ENCODE measurements around the gene TMEM35A. TPM values are rescaled to one million over a fixed set of nuclear protein-coding genes. Genes with fewer than 3 reads are reported as not detected.

TMEM35A gene, protein sequence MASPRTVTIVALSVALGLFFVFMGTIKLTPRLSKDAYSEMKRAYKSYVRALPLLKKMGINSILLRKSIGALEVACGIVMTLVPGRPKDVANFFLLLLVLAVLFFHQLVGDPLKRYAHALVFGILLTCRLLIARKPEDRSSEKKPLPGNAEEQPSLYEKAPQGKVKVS
- 2.6 TPM for polyA plus RNA-seq (2013, experiment 1 of 2; ENCODE audit: insufficient read length)
- 2.7 TPM for polyA plus RNA-seq (2013, experiment 2 of 2; ENCODE audit: insufficient read length)

DNA sequence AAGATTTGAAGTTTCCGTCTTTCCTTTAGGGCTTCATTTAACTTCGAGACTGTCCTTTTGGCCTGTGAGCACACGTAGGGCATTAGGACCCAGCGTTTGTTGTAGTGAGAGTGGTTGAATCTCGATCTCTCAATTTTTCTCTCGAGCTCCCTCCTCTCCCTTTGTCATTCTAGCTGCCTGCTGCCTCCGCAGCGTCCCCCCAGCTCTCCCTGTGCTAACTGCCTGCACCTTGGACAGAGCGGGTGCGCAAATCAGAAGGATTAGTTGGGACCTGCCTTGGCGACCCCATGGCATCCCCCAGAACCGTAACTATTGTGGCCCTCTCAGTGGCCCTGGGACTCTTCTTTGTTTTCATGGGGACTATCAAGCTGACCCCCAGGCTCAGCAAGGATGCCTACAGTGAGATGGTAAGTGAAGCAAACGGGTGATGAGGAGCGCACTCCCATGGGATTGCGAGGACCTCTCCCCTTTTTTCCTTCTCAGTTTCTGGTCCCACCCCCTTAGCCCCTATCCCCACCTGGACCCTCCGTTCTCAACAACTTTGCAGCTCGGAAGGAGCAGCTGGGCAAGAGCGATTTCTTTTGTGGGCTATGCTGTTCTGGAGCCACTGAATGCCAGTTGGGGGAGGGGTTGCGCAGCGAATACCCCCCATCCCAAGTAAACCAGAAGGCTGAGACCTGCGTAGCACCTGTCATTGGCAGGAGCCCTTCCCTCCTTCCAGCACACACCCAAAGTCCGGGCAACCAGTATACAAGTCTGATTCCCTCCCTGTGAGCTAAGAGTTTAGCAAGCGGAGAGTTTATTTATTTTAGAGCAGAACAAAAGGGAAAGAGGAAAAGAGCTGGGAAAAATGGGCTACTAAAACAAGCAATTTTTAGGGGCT, at the start of gene TMEM35A:
Gene TMEM35A, plus strand, starts transcription at position 164 of the 883 bp plus-strand sequence. Its CDS starts 124 bp downstream, at position 288.
- no peak for DNase-seq

DNA sequence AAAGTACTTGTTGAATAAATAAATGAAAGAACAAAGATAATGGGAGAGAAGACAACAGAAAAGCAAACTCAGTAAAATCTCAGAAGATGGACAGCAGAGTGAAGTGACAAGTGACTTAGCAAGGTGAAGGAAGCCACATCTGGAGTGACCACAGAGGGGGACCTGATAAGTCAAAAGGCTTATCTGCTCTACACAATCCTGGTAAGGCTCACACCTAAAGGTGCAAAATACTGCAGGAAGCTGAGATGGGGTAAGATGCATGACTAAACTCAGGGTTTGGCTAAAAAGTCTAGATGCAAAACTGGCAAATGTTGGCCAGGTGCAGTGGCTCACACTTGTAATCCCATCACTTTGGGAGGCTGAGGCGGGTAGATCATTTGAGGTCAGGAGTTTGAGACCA, 49.0 kb upstream of the TMEM35A start:
- no peak for DNase-seq

DNA sequence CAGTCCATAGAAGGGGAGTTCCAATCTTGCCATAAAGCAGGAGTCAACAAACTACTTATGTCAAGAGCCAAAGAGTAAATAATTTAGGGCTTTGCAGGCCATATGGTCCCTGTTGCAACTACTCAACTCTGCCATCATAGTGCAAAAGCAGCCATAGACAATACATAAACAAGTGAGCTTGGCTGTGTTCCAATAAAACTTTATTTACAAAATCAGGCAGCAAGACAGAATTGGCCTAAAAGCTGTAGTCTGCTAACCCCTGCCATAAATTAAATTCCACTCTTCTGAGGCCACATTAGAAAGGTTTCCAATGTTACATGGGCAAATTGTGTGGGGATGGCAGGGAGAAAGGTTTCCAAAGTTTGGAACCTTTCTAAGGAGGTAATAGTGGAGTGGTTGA, 41.4 kb upstream of the TMEM35A start:
- no peak for DNase-seq

DNA sequence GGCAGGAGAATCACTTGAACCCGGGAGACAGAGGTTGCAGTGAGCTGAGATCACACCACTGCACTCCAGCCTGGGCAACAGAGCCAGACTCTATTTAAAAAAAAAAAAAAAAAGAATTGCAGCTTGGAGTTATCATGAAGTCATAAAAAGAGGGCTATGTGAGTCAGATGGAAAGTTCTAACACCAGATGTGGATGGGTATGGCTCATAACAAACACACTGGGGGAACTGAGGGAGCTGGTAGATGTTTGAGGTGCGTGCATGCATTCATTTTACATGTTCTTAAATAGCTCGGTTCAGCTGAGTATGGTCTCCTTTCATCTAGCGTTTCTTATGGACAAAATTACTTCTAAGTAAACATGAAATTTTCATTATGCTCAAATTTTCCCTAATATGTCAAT, 38.5 kb upstream of the TMEM35A start:
- no peak for DNase-seq

DNA sequence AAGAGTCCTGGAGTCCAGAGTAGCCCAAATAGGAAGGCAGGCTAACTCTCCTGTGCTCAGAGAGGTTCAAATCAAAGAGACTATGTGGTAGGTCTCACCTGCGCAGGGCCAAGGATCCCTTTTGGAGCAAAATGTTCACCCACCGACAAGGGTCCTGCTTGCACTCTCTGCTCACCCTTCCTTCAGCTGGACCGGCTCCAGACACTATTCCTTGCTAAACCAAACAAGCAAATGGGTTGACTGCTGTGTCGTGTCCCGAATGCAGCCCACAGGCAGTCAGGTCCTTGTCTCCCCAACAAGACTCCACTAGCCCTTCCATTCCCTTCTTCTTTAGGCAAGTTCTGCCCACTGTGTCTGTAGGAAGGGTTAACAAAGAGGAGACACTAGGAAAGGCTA, 27.5 kb upstream of the TMEM35A start:
- peak; percentile 0 for DNase-seq

DNA sequence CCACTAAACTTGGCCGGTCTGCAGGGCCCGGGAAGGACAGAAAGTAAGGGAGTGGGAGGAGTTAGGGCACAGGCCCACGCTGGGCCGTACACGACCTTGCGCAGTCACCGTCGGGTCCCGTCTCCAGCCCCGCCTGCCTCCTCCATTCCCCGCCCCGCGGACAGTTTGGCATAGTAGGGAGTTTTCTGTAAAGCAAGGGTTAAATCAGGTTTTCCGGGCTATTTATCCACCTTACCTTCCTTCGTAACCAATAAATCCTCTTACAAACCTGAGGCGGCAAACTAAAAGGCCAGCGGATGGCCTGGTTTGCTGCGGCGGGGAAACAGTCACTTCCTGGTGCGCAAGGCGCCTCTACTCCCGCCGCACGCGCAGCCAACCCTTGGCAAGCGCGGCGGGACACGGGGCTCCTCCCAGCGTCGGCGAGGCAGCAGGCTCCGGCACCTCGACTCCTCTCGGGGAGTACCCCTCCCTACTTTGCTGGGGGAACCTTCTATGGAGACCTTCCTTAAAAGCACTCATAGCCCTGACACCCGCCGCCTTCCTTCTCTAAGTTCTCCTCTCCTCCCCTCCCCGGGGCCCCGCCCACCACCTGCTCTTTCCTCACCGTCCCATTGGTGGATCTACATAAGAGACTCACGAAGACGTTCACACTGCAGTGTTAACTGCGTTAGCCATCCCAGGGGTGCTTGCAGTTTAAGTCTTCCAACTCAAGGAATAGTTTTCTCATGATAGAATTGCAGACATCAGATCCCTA, 27.0 kb upstream of the TMEM35A start, which contains the start of gene TRMT2B:
Gene TRMT2B, minus strand, starts transcription at position 563 of the 754 bp plus-strand sequence. CDS start 9,822 bp downstream, outside the sequence.
- DNase-seq: peak; percentile 57

DNA sequence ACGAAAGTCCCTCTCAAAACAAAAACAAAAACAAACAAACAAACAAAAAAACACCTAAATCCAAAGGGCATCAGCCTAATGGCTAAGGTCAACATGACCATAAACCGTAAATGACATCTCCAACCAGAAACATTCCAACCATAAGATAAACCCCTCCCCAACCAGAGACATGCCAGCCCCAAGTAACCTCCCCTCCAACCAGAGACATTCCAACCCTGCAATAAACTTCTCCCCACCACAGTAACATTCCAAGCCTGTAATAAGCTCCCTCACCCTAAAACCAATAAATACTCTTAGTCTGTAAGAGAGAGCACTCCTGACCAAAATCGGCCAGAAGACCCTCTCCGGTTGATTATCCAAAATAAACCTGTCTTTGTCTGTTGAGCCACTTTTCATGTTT, 22.1 kb upstream of the TMEM35A start:
- DNase-seq: peak; percentile 24

DNA sequence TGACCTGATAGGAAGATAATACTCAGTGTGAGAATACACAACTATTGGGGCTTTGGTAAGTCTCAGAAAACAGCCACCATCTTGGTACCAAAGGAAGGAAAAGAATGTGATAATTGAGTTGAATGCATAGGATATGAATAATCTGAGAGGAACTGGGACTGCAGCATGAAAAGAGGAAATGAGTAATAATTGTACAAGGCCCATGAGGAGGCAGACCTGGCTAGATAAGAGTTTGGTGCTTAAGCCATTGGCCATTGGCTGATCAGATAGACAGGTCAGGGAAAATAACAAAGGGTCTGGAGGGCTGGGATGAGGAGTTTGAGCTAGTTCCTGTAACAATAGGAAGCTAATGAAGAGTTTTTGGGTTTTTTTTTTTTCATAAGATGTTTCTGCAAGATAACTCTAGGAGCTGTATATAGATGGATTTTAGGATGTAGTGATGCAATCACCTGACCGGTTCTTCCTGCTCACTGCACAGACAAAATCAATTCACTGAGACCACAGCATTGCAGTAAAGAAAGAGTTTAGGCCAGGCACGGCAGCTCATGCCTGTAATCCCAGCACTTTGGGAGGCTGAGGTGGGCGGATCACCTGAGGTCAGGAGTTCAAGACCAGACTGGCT, 21.5 kb upstream of the TMEM35A start:
- DNase-seq: peak; percentile 54

DNA sequence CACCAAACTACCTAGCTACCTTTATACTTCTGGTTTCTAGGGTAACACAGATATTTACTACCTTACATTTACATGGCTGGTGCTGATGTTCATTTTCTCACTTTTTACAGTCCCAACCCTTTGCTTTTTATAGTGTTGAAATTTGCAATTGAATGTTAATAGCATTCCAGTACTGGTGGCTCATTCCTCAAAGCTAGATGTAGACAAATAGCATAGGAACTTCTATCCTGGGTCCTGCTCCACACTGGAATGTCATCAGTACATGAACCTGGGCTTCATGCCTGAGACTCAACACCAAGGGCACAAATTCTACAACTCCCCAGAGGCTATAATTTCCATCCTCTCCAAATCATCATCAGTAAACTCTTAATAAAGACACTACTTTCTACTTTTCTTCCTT, 16.5 kb upstream of the TMEM35A start:
- DNase-seq: peak; percentile 54

DNA sequence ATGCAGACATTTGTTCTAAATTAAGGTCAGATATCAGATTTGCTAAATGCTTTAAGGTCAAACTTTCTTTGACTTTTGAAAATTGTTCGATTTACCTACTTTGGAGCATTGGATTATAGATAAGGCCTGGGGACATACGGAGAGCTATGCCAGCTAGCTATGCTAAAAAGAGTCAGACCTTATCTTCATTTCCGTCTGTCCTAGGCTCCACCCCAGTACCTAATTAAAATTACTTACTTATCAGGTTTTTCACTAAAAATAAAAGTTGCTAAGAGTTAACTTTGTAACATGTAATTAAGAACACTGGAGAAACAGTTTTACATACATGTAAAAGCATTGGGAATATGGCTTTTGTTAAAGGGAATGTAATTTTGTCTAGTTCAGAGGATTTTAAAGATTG, 7.1 kb upstream of the TMEM35A start:
- no peak for DNase-seq

DNA sequence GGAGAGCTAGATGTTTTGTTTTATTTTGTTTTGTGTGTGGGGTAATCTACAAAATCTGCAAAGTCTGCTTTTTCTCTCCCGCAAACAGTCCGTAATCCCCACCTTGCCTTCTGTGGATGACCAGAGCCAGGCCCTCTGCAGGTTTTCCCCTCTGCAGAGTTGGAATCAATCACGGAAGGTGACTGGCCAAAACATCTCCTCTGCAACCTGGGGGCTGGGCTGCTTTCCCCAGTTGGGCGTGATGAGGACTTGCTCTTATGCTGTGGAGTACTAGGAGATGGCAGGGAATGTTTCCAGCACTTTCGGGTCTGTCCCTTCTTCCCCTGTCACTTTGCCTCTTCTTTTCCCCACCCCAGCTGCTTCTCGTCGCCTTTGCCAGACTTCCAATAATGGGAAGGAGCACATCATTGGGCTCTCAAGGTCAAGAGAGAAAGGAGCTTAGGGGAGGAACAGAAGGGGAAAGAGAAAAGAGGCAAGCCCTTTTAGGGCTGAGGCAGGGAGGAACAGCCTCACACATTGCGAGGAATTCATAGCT, 1.1 kb downstream of the TMEM35A start:
- DNase-seq: no peak

DNA sequence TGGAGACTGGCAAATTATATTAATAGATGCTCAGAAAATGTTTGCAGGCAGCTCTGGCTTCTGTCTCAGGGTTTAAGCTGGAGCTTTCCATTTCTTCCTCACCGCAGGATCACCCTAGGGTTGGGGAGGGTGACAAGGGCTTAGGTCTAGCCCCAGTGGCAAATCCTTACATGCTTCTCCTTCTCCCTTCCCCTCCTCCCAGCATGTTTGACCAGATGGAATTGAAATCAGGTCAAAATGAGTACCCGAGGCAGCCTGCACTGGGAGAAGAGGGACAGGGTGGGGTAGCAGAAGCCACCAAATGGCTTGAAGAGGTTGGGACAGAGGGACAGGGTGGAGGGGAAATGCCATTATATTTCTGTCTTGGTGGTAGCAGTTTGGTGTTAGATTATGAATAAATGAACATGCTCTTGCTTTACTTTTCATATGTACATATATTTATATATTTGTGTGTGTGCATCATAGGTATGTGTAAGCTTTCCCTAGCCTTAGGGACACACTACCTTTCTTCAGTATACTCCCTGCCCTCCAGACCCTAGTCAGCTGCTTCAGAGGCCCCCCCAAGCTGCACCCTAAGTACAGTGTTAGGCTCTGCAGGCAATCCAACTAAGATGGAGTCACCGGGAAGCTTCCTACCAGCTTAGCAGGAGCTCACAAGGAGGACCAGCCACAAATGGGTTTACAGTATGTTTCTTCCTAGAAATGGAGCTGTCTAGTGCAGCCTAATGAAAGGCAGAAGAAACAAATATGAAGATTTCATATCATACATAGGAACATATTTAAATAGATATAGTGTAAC, 1.8 kb downstream of the TMEM35A start:
- DNase-seq: no peak

DNA sequence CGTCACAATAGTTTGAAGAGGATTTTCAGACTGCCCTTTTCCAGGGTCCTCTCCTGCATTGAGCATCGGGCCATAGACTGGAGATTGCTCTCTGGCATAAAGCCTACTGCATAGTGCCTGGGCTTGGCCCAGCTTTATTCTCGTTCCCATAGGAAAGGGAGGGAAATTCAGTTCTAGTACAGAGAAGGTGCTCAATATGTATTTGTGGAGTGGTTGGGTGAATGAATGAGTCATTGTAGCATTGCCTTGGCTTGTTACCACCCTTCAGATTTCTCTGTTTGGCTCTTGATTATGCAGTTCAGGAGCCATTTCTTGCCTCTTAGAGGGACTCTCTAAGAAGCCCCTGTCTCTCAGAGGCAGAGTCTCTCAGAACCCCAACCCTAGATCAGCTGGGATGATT, 2.6 kb downstream of the TMEM35A start:
- DNase-seq: no peak

DNA sequence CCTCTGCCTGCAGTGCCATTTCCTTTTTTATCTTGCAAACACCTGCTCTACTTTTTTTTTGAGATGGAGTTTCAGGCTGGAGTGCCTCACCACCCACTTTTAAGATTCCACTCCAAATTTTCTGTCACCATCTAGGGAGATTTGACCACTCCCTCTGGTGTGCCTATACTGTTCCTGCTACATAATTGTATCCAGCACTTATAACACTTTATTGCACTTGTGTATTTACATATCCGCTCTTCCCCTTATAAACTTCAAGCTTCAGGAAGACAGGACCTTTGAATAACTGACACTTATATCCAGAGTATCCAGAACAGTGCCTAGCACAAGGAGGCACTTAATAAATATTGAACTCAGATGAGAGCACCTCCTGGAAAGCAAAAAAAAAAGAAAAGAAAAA, 13.1 kb downstream of the TMEM35A start:
- no peak for DNase-seq

DNA sequence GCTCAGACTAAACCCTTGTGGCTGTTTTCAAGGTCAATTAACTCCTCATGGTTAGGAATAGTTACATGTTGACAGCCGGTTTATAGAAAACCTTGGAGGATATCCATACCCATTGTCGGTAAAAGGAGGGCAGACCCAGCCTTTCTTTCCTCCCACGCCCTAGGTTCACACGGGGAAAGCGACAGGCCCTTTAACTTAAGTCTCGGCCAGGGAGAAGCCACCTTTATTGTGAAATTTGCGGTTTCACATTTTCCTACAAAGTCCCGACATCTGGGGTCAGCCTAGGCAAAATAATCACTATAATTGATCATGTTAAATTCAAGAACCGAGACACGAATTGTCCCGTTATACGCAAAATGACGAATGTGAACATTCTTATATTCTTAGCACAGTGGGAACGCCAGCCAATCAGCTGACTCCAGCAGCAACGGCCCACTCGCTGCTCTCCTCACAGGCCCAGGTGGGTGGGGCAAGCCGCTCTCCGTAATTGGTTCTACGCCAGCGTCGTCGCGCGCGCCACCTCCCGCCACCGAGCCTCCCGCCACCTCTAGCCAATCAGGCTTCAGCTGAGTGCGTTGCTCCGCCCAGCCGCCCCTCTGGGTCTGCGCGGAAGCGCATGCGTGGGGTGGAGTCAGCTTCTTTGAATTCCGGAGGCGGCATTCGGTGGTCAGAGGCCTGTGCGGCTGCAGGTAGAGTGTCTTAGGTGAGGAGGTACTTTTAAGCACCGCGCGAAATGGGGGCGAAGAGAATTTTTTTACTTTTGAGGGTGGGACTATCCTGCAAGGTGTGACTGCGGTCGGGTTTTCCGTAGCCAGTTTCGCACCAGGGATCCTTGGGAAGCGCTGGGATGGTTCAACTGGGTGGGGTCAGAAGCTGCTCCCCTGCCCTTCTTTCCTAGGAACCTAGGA, 19.1 kb downstream of the TMEM35A start, which contains the start of gene CENPI:
Gene CENPI, plus strand, starts transcription at position 659 of the 908 bp plus-strand sequence. CDS start 2,867 bp downstream, outside the sequence.
- DNase-seq: peak; percentile 93

DNA sequence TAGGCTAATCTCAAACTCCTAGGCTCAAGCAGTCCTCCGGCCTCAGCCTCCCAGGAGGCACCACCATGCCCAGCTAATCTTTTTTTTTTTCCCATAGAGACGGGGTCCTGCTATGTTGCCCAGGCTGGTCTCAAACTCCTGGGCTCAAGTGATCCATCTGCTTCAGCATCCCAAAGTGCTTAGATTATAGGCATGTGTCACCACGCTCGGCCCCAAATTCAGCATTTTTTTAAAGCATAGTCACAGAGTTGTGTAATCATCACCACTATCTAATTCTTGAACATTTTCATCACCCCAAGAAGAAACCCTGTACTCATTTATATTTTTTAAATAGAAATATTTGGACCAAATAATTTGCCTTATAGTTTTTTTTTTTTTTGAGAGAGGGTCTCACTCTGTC, 29.6 kb downstream of the TMEM35A start:
- DNase-seq: peak; percentile 67

DNA sequence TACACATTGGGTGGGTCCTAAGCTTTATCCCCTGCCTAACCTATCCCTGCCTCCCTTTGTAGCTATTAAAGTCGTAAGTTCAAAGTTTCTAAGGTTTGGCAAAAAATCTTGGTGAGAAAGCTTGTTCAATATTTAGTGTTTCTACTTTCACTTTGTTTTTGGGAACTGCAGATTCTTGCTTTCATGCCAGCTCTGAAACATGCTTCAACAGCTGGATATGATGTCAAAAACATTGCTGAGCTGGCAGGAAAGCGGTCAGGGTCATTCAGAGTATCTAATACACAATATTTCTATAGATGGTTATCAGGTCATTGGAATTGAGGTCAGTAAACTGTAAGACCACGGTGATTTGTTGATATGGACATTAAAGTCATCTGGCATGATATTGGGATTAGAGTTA, 39.0 kb downstream of the TMEM35A start:
- DNase-seq: peak; percentile 0

DNA sequence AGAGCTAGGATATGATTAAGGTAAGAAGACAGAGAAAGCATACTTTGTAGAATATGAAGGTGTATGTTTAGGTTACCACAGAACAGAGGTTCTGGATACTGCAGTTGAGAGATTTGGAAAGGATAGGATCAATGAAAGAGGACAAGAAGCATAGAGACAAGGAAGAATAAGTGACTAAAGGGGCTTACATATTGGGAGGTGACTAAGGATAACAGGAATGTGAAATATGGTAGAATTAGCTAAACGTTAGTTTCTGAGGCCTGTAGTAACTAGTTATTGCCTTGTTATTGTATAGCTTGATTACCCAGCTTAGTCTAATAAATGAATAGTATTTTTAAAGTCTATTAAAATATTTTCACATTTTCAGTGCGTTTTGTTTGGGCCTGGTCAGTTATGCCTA, 57.6 kb downstream of the TMEM35A start:
- DNase-seq: peak; percentile 8

Measured in fibroblast of skin of abdomen (primary cell).